ENCODE data around the gene SOX1.

GRCh38 chr13:112057439-112057735, 9.6 kb upstream of the SOX1 start:
- TF ChIP-seq CTCF (IDR thresholded peaks at IDR 0.05 in 8 of 11, conservative IDR thresholded peaks at IDR 0.05 in 3 of 11) (no peak), POLR2A (IDR thresholded peaks at IDR 0.05) (no peak), POLR2AphosphoS5 (IDR thresholded peaks at IDR 0.05) (no peak)
